Subcutaneous abdominal adipose tissue (tissue), 5 donors: ENCODE data around the gene CMTM8.
"Not testable (repeated sequence)": the region's sequence is repeated elsewhere in the genome, so short reads cannot be mapped to it uniquely, and the experiment has no call there.

ENCODE experiments used
- H3K27ac ChIP-seq: one replicate; pipeline ENCODE4 v1.7.0; 2013; ENCODE audit warnings: low read depth, mild to moderate bottlenecking, inconsistent platforms, low read length, moderate library complexity
- H3K27me3 ChIP-seq, 5 donors: one replicate each; pipeline ENCODE4 v1.7.0; 2013; ENCODE audit warnings: low read length in 5 of 5, inconsistent platforms in 1 of 5; ENCODE audit not compliant: control insufficient read depth in 5 of 5, insufficient read depth in 4 of 5
- H3K36me3 ChIP-seq, 5 donors: one replicate each; pipeline ENCODE4 v1.7.0; 2013; ENCODE audit warnings: low read length in 5 of 5; ENCODE audit not compliant: control insufficient read depth in 5 of 5, insufficient read depth in 5 of 5
- H3K4me1 ChIP-seq, 5 donors: one replicate each; pipeline ENCODE4 v1.7.0; 2013; ENCODE audit warnings: low read length in 5 of 5, mild to moderate bottlenecking in 3 of 5, moderate library complexity in 1 of 5; ENCODE audit not compliant: control insufficient read depth in 5 of 5, insufficient read depth in 5 of 5
- H3K4me3 ChIP-seq, 5 donors: one replicate each; pipeline ENCODE4 v1.7.0; 2013; ENCODE audit warnings: low read length in 5 of 5, low read depth in 1 of 5
- H3K9ac ChIP-seq, 5 donors: one replicate each; pipeline ENCODE4 v1.7.0; 2013; ENCODE audit warnings: low read length in 5 of 5, mild to moderate bottlenecking in 4 of 5, moderate library complexity in 3 of 5
- H3K9me3 ChIP-seq, 5 donors: one replicate each; pipeline ENCODE4 v1.7.0; 2013; ENCODE audit warnings: low read length in 5 of 5; ENCODE audit not compliant: control insufficient read depth in 5 of 5
- donor health status: healthy.
- donor health status: healthy.
- donor health status: healthy.
- donor health status: healthy.
- donor health status: healthy.

Gene CMTM8

GRCh38 chr3:32379831-32380500 is 141.5 kb downstream of the CMTM8 start:
- no peaks in the 10 kb centered on the region for H3K36me3 ChIP-seq
- no peaks in the 10 kb centered on the region for H3K9me3 ChIP-seq
- H3K4me3 ChIP-seq: no peak overlapping the region
- H3K4me1 ChIP-seq: peaks cover 0 to 8% (median 5%) of the 10 kb centered on the region in 5 donors
- no peaks in the 10 kb centered on the region for H3K27me3 ChIP-seq
- no peak overlapping the region for H3K27ac ChIP-seq
- H3K9ac ChIP-seq: no peak overlapping the region

- Histone ChIP-seq H3K27ac (no peak overlapping the region), H3K27me3 (peaks cover 0 to 3% (median 0%) of the 10 kb centered on the region in 5 donors), H3K9me3 (no peaks in the 10 kb centered on the region), H3K4me3 (no peak overlapping the region), H3K4me1 (peaks cover 0 to 12% (median 8%) of the 10 kb centered on the region in 5 donors), H3K36me3 (no peaks in the 10 kb centered on the region), H3K9ac (no peak overlapping the region)
Observed at GRCh38 chr3:32381922-32382321, 143.4 kb downstream of the CMTM8 start.

DNA sequence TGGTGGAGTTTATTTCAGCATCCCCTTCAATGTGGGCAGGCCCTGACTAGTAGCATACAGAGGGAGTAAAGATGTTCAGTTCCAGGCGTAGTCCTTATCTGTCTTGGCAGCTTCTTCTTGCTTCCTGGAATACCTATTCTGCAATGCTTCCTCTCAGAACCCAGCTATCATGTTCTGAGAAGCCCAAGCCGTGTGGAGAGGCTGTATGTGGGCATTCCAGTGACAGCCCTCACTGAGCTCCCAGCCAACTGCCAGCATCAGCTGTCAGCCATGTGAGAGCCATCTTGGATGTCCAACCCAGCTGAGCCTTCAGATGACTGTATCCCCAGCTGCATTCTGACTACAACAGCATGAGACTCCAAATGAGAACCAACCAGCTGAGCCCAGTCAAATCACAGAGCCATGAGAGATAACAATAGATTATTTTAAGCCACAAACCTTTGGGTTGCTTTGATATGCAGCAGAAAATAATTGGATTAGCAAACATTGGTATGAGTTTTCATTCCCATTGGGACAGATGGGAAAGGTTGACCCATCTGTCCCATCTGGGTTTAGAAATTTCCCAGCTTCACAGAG is 144.7 kb downstream of the CMTM8 start:
- Histone ChIP-seq H3K36me3 (no peaks in the 10 kb centered on the region), H3K27me3 (peaks cover 0 to 3% (median 0%) of the 10 kb centered on the region in 5 donors), H3K9me3 (no peaks in the 10 kb centered on the region), H3K27ac (no peak overlapping the region), H3K4me3 (no peak overlapping the region), H3K4me1 (peaks cover 0 to 12% (median 8%) of the 10 kb centered on the region in 5 donors), H3K9ac (no peak overlapping the region)

GRCh38 chr3:32384938-32385337 is 146.5 kb downstream of the CMTM8 start:
- Histone ChIP-seq H3K36me3 (no peaks in the 10 kb centered on the region), H3K9ac (no peak overlapping the region), H3K9me3 (no peaks in the 10 kb centered on the region), H3K27me3 (peaks cover 0 to 3% (median 0%) of the 10 kb centered on the region in 5 donors), H3K4me1 (peaks cover 0 to 10% (median 4%) of the 10 kb centered on the region in 5 donors), H3K27ac (no peak overlapping the region), H3K4me3 (no peak overlapping the region)

DNA sequence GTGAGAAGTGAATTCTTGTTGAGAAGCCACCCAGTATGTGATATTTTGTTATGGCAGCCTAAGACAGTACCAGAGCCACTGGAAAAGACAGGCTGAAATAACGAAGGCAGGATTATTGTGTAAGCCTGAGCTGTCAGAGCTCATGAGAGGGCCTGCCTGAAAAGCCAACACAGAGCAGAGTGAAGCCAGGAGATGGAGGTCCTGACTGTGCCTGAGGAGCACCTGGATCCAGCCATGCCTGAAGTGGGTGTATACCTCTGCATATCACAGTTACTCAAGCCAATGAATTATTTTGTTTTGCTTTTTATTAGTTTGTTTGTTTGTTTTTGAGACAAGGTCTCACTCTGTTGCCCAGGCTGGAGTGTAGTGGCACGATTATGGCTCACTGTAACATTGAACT is 149.0 kb downstream of the CMTM8 start:
- Histone ChIP-seq H3K27me3 (peaks cover 0 to 3% (median 0%) of the 10 kb centered on the region in 5 donors), H3K9me3 (no peaks in the 10 kb centered on the region)

DNA sequence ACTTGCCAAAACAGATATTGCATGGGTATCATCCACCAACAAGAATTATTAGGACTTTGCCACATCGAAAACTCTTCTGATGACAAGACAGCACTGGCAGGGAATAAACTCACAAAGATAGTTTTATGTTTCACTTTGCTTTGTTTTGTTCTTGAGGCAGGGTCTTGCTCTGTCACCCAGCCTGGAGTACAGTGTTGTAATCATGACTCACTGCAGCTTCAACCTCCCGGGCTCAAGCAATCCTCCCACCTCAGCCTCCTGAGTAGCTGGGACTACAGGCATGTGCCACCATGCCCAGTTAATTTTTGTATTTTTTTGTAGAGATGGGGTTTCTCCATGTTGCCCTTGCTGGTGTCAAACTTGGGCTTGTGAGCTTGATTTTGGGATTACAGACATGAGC is 151.1 kb downstream of the CMTM8 start:
- H3K27me3 ChIP-seq, H3K27ac ChIP-seq, H3K4me3 ChIP-seq, H3K36me3 ChIP-seq, H3K9me3 ChIP-seq, H3K9ac ChIP-seq: not testable (repeated sequence)
- H3K4me1 ChIP-seq: peaks cover 0 to 29% (median 16%) of the 10 kb centered on the region in 5 donors

More for the DNA sequence above, 149.0 kb downstream of the CMTM8 start:
- H3K36me3 ChIP-seq: no peaks in the 10 kb centered on the region
- H3K9ac ChIP-seq: no peak overlapping the region
- no peak overlapping the region for H3K27ac ChIP-seq
- H3K4me3 ChIP-seq: no peak overlapping the region
- H3K4me1 ChIP-seq: peaks cover 0 to 20% (median 8%) of the 10 kb centered on the region in 5 donors

- no peaks in the 10 kb centered on the region for H3K27me3 ChIP-seq
Observed at GRCh38 chr3:32391643-32392535, 153.4 kb downstream of the CMTM8 start, which contains the start of gene CMTM7. Gene CMTM7 (plus strand): TSS chr3:32391853. CDS start chr3:32391907, 54 bp downstream.

DNA sequence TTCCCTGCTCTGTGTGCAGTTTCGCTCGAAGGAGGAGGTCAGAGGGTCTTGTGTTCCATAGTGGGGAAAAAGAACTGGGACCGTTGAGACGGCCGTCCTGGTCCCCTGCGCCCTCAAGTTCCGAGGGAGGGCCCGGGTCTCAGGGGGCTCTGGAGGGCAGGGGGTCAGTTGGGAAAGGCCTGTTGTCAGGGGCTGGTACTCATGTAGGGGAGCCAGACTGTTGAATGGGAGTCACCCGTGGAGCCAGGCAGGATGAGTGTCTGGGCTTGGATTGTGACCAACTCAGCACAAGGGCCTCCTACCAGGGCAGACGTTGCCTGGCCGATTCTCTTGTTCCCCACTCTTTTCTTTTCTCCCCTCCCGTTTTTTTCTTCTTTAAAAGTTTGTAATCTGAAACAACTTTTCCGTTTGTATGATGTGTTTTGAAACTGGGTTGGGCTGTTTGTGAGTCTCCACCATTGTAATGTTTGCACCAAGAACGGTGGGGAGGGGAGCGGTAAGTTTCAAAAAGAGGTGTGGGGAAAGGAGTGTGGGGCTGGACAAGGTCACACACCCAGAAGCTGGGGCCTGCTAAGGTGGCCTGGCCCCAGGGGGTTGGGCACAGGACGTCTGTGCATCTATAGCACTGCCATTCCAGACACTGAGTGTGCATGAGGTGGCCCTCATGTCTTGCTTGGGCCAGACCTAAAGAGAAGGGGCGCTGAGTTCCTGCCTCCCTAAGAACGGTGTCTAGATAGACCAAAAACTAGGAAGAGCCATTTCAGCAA is 154.2 kb downstream of the CMTM8 start:
- Histone ChIP-seq H3K36me3 (no peaks in the 10 kb centered on the region), H3K4me3 (peak overlapping the region; percentile 68 to 85 (median 79)), H3K9me3 (no peaks in the 10 kb centered on the region), H3K27ac (peak overlapping the region; percentile 91), H3K27me3 (no peaks in the 10 kb centered on the region), H3K9ac (peak overlapping the region; percentile 56 to 87 (median 83)), H3K4me1 (peaks cover 0 to 23% (median 16%) of the 10 kb centered on the region in 5 donors)

More at GRCh38 chr3:32391643-32392535, 153.4 kb downstream of the CMTM8 start, which contains the start of gene CMTM7:
- H3K27ac ChIP-seq: peak within 1 kb of the TSS; percentile 91
- H3K9me3 ChIP-seq: no peaks in the 10 kb centered on the region
- peak within 1 kb of the TSS; percentile 56 to 87 (median 83) for H3K9ac ChIP-seq
- H3K36me3 ChIP-seq: no peaks in the 10 kb centered on the region
- H3K4me1 ChIP-seq: peaks cover 0 to 23% (median 16%) of the 10 kb centered on the region in 5 donors
- peak within 1 kb of the TSS; percentile 68 to 85 (median 79) for H3K4me3 ChIP-seq

- Histone ChIP-seq H3K27me3 (no peaks in the 10 kb centered on the region), H3K27ac (no peak overlapping the region), H3K4me1 (peaks cover 0 to 39% (median 35%) of the 10 kb centered on the region in 5 donors), H3K9ac (no peak overlapping the region), H3K4me3 (no peak overlapping the region), H3K9me3 (no peaks in the 10 kb centered on the region), H3K36me3 (no peaks in the 10 kb centered on the region)
Observed at GRCh38 chr3:32395496-32395895, 157.0 kb downstream of the CMTM8 start.
